Hepatocyte (in vitro differentiated cells): ENCODE data around the gene FMNL2.

ENCODE experiments used
- CTCF ChIP-seq: fragments of 200-600 bp; sonication (generic); IDR thresholded peaks from 2 replicates; pipeline ENCODE4 v1.5.1; 2016; ENCODE audit warnings: antibody characterized with exemption, mild to moderate bottlenecking; ENCODE audit not compliant: poor library complexity
- EZH2 ChIP-seq: fragments of 200-600 bp; sonication (generic); IDR thresholded peaks from 2 replicates; pipeline ENCODE4 v1.6.1; 2016; ENCODE audit warnings: antibody characterized with exemption, mild to moderate bottlenecking, borderline replicate concordance
- EZH2phosphoT487 ChIP-seq: fragments of 200-600 bp; sonication (generic); IDR thresholded peaks from one replicate; pipeline ENCODE4 v1.6.1; 2018; ENCODE audit warnings: antibody characterized with exemption, mild to moderate bottlenecking, low read depth, moderate library complexity; ENCODE audit not compliant: unreplicated experiment, severe bottlenecking

- no peak for TF ChIP-seq CTCF
- no peak for TF ChIP-seq EZH2
- no peak for TF ChIP-seq EZH2phosphoT487
These were observed 136.2 kb downstream of the FMNL2 start for GRCh38 chr2:152470861-152471854.
